ENCODE results near the gene SYT8.
"Not testable (repeated sequence)": the region's sequence is repeated elsewhere in the genome, so short reads cannot be mapped to it uniquely, and the experiment has no call there.

SYT8 gene

DNA sequence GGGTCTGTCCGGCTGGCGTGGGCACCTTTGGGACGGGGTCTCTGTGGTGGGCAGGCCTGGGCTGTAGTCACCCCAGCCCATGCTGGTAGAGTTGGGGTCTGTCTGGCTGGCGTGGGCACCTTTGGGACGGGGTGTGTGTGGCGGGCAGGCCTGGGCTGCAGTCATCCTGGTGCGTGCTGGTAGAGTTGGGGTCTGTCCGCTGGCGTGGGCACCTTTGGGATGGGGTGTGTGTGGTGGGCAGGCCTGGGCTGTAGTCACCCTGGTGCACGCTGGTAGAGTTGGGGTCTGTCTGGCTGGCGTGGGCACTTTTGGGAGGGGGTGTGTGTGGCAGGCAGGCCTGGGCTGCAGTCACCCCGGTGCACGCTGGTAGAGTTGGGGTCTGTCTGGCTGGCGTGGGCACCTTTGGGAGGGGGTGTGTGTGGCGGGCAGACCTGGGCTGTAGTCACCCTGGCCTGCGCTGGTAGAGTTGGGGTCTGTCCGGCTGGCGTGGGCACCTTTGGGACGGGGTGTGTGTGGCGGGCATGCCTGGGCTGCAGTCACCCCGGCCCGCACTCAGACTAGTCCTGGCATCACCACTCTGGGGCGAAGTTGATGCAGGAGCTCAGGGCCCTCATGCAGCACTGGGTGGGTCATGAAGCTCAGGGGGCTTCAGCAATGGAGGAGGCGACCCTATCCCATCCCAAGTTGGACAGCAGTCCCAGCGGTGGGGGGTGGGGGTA, 37.6 kb downstream of the SYT8 start (continued):
- TF ChIP-seq, protein P1, sequence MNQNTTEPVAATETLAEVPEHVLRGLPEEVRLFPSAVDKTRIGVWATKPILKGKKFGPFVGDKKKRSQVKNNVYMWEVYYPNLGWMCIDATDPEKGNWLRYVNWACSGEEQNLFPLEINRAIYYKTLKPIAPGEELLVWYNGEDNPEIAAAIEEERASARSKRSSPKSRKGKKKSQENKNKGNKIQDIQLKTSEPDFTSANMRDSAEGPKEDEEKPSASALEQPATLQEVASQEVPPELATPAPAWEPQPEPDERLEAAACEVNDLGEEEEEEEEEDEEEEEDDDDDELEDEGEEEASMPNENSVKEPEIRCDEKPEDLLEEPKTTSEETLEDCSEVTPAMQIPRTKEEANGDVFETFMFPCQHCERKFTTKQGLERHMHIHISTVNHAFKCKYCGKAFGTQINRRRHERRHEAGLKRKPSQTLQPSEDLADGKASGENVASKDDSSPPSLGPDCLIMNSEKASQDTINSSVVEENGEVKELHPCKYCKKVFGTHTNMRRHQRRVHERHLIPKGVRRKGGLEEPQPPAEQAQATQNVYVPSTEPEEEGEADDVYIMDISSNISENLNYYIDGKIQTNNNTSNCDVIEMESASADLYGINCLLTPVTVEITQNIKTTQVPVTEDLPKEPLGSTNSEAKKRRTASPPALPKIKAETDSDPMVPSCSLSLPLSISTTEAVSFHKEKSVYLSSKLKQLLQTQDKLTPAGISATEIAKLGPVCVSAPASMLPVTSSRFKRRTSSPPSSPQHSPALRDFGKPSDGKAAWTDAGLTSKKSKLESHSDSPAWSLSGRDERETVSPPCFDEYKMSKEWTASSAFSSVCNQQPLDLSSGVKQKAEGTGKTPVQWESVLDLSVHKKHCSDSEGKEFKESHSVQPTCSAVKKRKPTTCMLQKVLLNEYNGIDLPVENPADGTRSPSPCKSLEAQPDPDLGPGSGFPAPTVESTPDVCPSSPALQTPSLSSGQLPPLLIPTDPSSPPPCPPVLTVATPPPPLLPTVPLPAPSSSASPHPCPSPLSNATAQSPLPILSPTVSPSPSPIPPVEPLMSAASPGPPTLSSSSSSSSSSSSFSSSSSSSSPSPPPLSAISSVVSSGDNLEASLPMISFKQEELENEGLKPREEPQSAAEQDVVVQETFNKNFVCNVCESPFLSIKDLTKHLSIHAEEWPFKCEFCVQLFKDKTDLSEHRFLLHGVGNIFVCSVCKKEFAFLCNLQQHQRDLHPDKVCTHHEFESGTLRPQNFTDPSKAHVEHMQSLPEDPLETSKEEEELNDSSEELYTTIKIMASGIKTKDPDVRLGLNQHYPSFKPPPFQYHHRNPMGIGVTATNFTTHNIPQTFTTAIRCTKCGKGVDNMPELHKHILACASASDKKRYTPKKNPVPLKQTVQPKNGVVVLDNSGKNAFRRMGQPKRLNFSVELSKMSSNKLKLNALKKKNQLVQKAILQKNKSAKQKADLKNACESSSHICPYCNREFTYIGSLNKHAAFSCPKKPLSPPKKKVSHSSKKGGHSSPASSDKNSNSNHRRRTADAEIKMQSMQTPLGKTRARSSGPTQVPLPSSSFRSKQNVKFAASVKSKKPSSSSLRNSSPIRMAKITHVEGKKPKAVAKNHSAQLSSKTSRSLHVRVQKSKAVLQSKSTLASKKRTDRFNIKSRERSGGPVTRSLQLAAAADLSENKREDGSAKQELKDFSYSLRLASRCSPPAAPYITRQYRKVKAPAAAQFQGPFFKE (tag by site-specific recombination; IDR thresholded peaks at IDR 0.05; ENCODE audit: borderline replicate concordance): no peak
- TF ChIP-seq ZNF155 (tag by site-specific recombination; IDR thresholded peaks at IDR 0.05): no peak

DNA sequence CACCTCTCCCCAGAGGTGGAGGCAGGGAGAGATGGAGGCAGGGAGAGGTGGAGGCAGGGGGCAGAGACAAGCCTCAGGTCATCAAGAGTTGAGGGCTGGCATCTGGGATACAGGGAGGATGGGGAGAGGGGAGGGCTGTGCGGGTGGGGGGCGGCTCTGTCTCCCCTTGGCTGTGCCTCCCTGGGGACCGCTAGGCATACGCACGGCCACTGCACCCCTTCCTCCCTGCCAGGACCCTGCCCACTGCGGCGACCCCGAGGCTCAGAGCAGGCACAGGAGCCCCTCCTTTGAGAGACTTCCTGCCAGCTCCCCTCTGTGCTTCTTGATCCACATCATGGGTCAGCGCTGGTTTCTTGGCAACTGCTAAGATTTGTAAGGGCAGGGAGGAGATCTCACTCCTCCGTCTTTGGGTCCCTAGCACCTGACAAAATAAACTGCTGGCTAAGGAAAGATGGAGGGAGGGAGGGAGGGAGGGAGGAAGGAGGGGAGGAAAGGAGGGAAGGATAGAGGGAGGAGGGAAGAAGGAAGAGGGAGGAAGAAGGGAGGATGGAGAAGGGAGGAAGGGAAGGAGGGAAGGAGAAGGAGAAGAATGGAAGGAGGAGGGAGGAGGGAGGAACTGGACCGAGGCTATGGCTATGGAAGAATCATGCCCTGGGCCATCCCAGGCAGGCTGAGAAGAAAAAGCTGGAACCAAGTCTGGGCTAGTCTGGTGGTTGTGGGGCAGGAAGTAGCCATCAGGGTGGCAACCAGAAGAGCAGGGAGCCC, 38.4 kb downstream of the SYT8 start:
- no peaks in the 10 kb centered on the region for H3K4me1 ChIP-seq (ENCODE audit: control insufficient read depth, insufficient read depth, low read length)
- CTCF ChIA-PET: no interaction called here

DNA sequence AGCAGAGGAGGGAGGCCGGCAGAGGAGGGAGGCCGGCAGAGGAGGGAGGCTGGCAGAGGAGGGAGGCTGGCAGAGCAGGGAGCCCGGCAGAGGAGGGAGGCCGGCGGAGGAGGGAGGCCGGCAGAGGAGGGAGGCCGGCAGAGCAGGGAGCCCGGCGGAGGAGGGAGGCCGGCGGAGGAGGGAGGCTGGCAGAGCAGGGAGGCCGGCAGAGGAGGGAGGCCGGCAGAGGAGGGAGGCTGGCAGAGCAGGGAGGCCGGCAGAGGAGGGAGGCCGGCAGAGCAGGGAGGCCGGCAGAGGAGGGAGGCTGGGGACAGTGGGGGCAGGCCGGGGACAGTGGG, 39.0 kb downstream of the SYT8 start:
- H3K4me3 ChIP-seq (ENCODE audit: low read depth, low read length); H3K36me3 ChIP-seq (ENCODE audit: control insufficient read depth in 2 of 2, insufficient read depth in 1 of 2, low read length in 2 of 2); CTCF ChIA-PET; POLR2A ChIA-PET; H3K9me3 ChIP-seq (ENCODE audit: control insufficient read depth, insufficient read depth, low read depth, low read length); H3K4me1 ChIP-seq (ENCODE audit: control insufficient read depth, insufficient read depth, low read length); H3K27ac ChIP-seq (ENCODE audit: extremely low read depth, low read depth, low read length): not testable (repeated sequence)

More for the DNA sequence above, 38.4 kb downstream of the SYT8 start:
- TF ChIP-seq ZNF785 (tag by site-specific recombination; IDR thresholded peaks at IDR 0.05) (no peak), ZXDB (tag by site-specific recombination; IDR thresholded peaks at IDR 0.05) (no peak), ZNF394 (tag by site-specific recombination; IDR thresholded peaks at IDR 0.05; ENCODE audit: borderline replicate concordance) (no peak), ZNF2 (tag by site-specific recombination; IDR thresholded peaks at IDR 0.05) (no peak), SP2 (tag by site-specific recombination; IDR thresholded peaks at IDR 0.05) (0 out of 2 replicates have a peak, but pooled peaks have one; percentile 10), GFI1B (tag by site-specific recombination; IDR thresholded peaks at IDR 0.05) (no peak), RBAK (tag by site-specific recombination; IDR thresholded peaks at IDR 0.05) (no peak), ZNF610 (tag by site-specific recombination; IDR thresholded peaks at IDR 0.05; ENCODE audit: borderline replicate concordance) (no peak), ZNF791 (tag by site-specific recombination; IDR thresholded peaks at IDR 0.05) (no peak), ZNF366 (tag by site-specific recombination; conservative IDR thresholded peaks at IDR 0.05) (peak; percentile 95), ZNF202 (tag by site-specific recombination; IDR thresholded peaks at IDR 0.05; ENCODE audit: borderline replicate concordance) (no peak), HOXC10 (CRISPR knock-in tag; IDR thresholded peaks at IDR 0.05) (no peak)
- TF ChIP-seq, protein P2, sequence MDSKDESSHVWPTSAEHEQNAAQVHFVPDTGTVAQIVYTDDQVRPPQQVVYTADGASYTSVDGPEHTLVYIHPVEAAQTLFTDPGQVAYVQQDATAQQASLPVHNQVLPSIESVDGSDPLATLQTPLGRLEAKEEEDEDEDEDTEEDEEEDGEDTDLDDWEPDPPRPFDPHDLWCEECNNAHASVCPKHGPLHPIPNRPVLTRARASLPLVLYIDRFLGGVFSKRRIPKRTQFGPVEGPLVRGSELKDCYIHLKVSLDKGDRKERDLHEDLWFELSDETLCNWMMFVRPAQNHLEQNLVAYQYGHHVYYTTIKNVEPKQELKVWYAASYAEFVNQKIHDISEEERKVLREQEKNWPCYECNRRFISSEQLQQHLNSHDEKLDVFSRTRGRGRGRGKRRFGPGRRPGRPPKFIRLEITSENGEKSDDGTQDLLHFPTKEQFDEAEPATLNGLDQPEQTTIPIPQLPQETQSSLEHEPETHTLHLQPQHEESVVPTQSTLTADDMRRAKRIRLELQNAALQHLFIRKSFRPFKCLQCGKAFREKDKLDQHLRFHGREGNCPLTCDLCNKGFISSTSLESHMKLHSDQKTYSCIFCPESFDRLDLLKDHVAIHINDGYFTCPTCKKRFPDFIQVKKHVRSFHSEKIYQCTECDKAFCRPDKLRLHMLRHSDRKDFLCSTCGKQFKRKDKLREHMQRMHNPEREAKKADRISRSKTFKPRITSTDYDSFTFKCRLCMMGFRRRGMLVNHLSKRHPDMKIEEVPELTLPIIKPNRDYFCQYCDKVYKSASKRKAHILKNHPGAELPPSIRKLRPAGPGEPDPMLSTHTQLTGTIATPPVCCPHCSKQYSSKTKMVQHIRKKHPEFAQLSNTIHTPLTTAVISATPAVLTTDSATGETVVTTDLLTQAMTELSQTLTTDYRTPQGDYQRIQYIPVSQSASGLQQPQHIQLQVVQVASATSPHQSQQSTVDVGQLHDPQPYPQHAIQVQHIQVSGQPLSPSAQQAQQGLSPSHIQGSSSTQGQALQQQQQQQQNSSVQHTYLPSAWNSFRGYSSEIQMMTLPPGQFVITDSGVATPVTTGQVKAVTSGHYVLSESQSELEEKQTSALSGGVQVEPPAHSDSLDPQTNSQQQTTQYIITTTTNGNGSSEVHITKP (tag by site-specific recombination; IDR thresholded peaks at IDR 0.05): no peak
- TF ChIP-seq, protein P3, sequence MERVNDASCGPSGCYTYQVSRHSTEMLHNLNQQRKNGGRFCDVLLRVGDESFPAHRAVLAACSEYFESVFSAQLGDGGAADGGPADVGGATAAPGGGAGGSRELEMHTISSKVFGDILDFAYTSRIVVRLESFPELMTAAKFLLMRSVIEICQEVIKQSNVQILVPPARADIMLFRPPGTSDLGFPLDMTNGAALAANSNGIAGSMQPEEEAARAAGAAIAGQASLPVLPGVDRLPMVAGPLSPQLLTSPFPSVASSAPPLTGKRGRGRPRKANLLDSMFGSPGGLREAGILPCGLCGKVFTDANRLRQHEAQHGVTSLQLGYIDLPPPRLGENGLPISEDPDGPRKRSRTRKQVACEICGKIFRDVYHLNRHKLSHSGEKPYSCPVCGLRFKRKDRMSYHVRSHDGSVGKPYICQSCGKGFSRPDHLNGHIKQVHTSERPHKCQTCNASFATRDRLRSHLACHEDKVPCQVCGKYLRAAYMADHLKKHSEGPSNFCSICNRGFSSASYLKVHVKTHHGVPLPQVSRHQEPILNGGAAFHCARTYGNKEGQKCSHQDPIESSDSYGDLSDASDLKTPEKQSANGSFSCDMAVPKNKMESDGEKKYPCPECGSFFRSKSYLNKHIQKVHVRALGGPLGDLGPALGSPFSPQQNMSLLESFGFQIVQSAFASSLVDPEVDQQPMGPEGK (tag by site-specific recombination; IDR thresholded peaks at IDR 0.05): peak; percentile 22; the same call in 1 of the 2 replicates
- TF ChIP-seq, protein P4, sequence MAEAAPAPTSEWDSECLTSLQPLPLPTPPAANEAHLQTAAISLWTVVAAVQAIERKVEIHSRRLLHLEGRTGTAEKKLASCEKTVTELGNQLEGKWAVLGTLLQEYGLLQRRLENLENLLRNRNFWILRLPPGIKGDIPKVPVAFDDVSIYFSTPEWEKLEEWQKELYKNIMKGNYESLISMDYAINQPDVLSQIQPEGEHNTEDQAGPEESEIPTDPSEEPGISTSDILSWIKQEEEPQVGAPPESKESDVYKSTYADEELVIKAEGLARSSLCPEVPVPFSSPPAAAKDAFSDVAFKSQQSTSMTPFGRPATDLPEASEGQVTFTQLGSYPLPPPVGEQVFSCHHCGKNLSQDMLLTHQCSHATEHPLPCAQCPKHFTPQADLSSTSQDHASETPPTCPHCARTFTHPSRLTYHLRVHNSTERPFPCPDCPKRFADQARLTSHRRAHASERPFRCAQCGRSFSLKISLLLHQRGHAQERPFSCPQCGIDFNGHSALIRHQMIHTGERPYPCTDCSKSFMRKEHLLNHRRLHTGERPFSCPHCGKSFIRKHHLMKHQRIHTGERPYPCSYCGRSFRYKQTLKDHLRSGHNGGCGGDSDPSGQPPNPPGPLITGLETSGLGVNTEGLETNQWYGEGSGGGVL (tag by site-specific recombination; IDR thresholded peaks at IDR 0.05): peak; percentile 23; the same call in 1 of the 2 replicates
- TF ChIP-seq, protein P5, sequence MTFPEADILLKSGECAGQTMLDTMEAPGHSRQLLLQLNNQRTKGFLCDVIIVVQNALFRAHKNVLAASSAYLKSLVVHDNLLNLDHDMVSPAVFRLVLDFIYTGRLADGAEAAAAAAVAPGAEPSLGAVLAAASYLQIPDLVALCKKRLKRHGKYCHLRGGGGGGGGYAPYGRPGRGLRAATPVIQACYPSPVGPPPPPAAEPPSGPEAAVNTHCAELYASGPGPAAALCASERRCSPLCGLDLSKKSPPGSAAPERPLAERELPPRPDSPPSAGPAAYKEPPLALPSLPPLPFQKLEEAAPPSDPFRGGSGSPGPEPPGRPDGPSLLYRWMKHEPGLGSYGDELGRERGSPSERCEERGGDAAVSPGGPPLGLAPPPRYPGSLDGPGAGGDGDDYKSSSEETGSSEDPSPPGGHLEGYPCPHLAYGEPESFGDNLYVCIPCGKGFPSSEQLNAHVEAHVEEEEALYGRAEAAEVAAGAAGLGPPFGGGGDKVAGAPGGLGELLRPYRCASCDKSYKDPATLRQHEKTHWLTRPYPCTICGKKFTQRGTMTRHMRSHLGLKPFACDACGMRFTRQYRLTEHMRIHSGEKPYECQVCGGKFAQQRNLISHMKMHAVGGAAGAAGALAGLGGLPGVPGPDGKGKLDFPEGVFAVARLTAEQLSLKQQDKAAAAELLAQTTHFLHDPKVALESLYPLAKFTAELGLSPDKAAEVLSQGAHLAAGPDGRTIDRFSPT (tag by site-specific recombination; IDR thresholded peaks at IDR 0.05): no peak
- Histone ChIP-seq H3K4me3 (ENCODE audit: low read depth, low read length) (no peak overlapping the region), H3K27ac (ENCODE audit: extremely low read depth, low read depth, low read length) (no peak overlapping the region), H3K36me3 (ENCODE audit: control insufficient read depth in 2 of 2, insufficient read depth in 1 of 2, low read length in 2 of 2) (no peaks in the 10 kb centered on the region), H3K9me3 (ENCODE audit: control insufficient read depth, insufficient read depth, low read depth, low read length) (no peaks in the 10 kb centered on the region)
- POLR2A ChIA-PET: no interaction called here

Data from HEK293 (cell line).